ENCODE data around the gene CTDNEP1. TPM values are rescaled to one million over a fixed set of nuclear protein-coding genes. Genes with fewer than 3 reads are reported as not detected.

Gene CTDNEP1
- total RNA-seq, 2 donors from 2014 or later, result 33.5 to 44.8 TPM

DNA sequence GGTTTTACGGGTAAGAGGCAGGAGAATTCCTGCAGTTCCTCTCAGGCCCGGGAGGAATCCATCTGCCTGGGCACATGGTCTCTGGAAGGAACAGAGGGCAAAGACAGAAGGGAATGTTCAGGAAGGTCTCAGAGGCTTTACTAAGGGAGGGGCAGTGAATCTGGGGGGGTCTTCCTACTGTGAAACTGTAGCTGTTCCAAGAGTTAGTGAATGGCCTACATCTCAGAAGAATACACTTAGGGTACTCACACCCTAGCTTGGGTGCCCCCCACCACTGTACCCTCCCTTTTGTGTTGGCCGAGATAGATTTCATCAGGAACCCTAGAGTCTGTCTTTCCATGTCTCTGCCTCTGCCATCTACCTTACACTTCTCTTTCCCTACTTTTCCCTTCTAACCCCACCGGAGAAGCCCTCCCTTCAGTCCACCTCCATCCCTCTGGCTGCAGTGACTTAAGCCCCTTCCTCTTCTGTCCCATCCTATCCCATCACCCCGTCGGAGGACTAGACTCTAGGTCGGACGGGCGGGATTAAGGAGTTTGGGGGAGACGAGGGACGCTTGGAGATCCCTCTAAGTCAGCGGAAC is 32.2 kb downstream of the CTDNEP1 start:
- TF ChIP-seq, protein P1, sequence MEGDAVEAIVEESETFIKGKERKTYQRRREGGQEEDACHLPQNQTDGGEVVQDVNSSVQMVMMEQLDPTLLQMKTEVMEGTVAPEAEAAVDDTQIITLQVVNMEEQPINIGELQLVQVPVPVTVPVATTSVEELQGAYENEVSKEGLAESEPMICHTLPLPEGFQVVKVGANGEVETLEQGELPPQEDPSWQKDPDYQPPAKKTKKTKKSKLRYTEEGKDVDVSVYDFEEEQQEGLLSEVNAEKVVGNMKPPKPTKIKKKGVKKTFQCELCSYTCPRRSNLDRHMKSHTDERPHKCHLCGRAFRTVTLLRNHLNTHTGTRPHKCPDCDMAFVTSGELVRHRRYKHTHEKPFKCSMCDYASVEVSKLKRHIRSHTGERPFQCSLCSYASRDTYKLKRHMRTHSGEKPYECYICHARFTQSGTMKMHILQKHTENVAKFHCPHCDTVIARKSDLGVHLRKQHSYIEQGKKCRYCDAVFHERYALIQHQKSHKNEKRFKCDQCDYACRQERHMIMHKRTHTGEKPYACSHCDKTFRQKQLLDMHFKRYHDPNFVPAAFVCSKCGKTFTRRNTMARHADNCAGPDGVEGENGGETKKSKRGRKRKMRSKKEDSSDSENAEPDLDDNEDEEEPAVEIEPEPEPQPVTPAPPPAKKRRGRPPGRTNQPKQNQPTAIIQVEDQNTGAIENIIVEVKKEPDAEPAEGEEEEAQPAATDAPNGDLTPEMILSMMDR (IDR thresholded peaks at IDR 0.05), result no peak
- no peak for TF ChIP-seq POLR2A (IDR thresholded peaks at IDR 0.05)
- DNase-seq (peak in 1 of 4 donors; percentile 12), ATAC-seq (no peak)
- no peaks in the 10 kb centered on the region for H3K9me3 ChIP-seq
- H3K27ac ChIP-seq, result peak overlapping the region; percentile 99 to 100 (median 100)
- H3K36me3 ChIP-seq (replicated peaks in 1 of 2; ENCODE audit: insufficient read depth in 1 of 2, low read depth in 2 of 2), result peaks cover 0 to 18% of the 10 kb centered on the region in 2 donors
- WGBS, 2 donors, result 16 to 21% methylated on average over 12 of the region's 12 CpGs
- intact Hi-C loops (cut with DNase I), result no loop called here
- H3K4me3 ChIP-seq, result peak overlapping the region; percentile 75 to 100
- H3K4me1 ChIP-seq, result peaks cover 76% of the 10 kb centered on the region
- H3K27me3 ChIP-seq, result no peaks in the 10 kb centered on the region

DNA sequence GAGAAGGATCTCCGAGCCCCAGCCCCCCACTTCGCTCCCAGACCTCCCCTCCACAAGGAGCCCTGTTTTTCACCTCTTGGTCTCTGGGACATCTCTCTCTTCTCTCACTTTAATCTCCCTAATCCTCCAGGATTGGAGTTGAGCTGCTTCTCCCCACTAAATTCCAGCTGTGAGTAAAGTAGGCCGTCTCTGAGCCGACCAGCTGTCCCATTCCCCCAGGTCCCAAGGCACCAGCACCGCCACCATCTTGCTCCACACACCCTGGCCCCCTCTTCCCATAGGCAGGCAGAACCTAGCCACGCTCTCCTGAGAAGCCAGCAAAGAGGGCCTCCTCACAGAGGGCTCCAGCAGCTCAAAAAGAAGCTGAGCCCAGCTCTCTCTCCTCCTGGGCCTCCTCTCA is 32.8 kb downstream of the CTDNEP1 start:
- no peaks in the 10 kb centered on the region for H3K9me3 ChIP-seq
- no peaks in the 10 kb centered on the region for H3K27me3 ChIP-seq
- H3K4me1 ChIP-seq, result peaks cover 77% of the 10 kb centered on the region
- no peak overlapping the region for H3K4me3 ChIP-seq
- intact Hi-C loops (cut with DNase I), result no loop called here
- ATAC-seq (no peak), DNase-seq (no peak)
- H3K36me3 ChIP-seq (replicated peaks in 1 of 2; ENCODE audit: insufficient read depth in 1 of 2, low read depth in 2 of 2), result peaks cover 0 to 12% of the 10 kb centered on the region in 2 donors
- TF ChIP-seq, protein P1 (IDR thresholded peaks at IDR 0.05), result no peak
- TF ChIP-seq POLR2A (IDR thresholded peaks at IDR 0.05), result no peak
- 55 to 69% methylated on average over 5 to 6 of the region's 6 CpGs for WGBS, 2 donors
- peak overlapping the region in 2 of 4 donors; percentile 99 to 100 for H3K27ac ChIP-seq

DNA sequence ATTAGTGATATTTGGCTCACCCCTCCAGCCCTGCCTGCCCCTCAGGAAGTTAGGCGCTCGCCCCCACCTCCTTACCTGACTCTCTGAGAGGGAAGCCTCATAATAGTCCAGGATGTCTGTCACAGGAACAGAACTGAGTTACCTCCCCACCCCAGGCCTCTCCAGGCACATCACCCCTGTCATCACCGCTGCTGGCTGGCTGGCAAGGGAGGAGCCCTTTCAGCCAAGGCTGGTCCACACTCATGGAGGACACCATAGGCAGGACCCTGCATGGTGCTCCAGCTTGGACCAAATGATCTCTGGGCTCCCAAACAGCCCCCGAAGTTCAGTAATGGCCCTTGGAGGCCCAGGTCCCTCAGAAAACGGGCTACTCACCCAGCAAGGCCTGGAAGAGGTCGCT is 33.4 kb downstream of the CTDNEP1 start:
- Histone ChIP-seq H3K9me3 (no peaks in the 10 kb centered on the region), H3K36me3 (replicated peaks in 1 of 2; ENCODE audit: insufficient read depth in 1 of 2, low read depth in 2 of 2) (peaks cover 0 to 7% of the 10 kb centered on the region in 2 donors), H3K27ac (no peak overlapping the region), H3K4me1 (peaks cover 74% of the 10 kb centered on the region), H3K4me3 (no peak overlapping the region), H3K27me3 (no peaks in the 10 kb centered on the region)
- DNase-seq (no peak), ATAC-seq (no peak)
- TF ChIP-seq POLR2A (IDR thresholded peaks at IDR 0.05), result no peak
- TF ChIP-seq, protein P1 (IDR thresholded peaks at IDR 0.05), result no peak
- WGBS, 2 donors, result 63 to 73% methylated on average over 2 to 5 of the region's 6 CpGs
- intact Hi-C loops (cut with DNase I), result no loop called here

DNA sequence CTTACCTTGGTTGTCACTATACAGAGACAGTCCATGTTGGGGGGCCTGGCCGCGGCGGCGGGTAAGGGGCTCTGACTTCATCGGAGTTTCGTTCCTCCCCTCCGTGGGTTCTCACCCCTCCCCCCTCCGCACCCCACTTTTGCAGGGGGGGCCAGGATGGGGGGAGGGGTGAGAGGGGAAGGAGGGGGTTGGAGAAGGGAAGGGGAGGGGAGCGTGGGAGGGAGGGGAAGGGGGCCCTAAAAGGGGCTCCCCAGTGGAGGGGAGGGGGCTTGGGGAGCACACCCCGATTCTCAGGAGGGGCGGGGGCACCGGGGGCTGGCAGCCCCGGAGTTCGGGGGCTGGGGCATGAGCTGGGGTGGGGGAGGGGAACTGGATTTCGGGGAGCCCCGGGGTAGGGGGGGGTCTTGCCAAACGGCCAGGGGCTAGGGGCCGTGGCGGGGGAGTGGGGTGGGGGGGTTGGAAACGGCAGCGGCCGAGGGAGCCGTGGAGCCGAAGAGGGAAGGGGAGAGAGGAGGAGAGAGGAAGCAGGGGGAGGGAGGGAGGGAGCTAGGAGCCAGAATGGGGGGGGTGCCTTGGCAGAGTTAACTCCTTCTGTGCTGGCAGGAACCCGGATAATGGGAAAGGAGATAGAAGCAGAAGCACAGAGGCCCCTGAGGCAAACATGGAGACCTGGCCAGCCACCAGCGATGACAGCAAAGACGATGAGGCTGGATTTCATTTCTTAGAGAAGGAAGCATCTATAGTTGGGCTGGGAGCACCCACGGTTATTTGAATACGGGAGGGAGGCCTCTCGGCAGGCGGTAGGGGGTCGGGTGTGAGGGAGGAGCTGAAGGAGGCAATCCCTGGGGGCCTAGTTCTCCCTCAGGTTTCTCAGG is 34.2 kb downstream of the CTDNEP1 start:
- Histone ChIP-seq H3K27me3 (no peaks in the 10 kb centered on the region), H3K27ac (peak overlapping the region in 3 of 4 donors; percentile 37 to 53 (median 39)), H3K9me3 (no peaks in the 10 kb centered on the region), H3K4me1 (peaks cover 66% of the 10 kb centered on the region), H3K4me3 (no peak overlapping the region), H3K36me3 (replicated peaks in 1 of 2; ENCODE audit: insufficient read depth in 1 of 2, low read depth in 2 of 2) (no peaks in the 10 kb centered on the region)
- WGBS, 2 donors, result 7 to 12% methylated on average over 22 to 27 of the region's 32 CpGs
- TF ChIP-seq, protein P1 (IDR thresholded peaks at IDR 0.05), result no peak
- no peak for TF ChIP-seq POLR2A (IDR thresholded peaks at IDR 0.05)
- DNase-seq (peak in 3 of 4 donors; percentile 52 to 64 (median 63)), ATAC-seq (no peak)
- intact Hi-C loops (cut with DNase I), result no loop called here
